ENCODE results near the gene LTBP1.

The LTBP1 gene

GRCh38 chr2:33278245-33278943 is 331.6 kb downstream of the LTBP1 start:
- Histone ChIP-seq H3K4me1 (ENCODE audit: control insufficient read depth, insufficient read depth, low read length) (no peaks in the 10 kb centered on the region), H3K9me3 (ENCODE audit: control insufficient read depth, insufficient read depth, low read length) (no peaks in the 10 kb centered on the region), H3K9ac (ENCODE audit: low read depth, low read length) (no peak overlapping the region), H3K27me3 (ENCODE audit: control insufficient read depth, insufficient read depth, low read length) (no peaks in the 10 kb centered on the region), H3K4me3 (ENCODE audit: low read depth, low read length) (no peak overlapping the region), H3K36me3 (ENCODE audit: control insufficient read depth, insufficient read depth, low read length) (no peaks in the 10 kb centered on the region), H3K27ac (ENCODE audit: low read depth, low read length) (no peak overlapping the region)

GRCh38 chr2:33284287-33284686 is 337.5 kb downstream of the LTBP1 start:
- no peaks in the 10 kb centered on the region for H3K27me3 ChIP-seq (ENCODE audit: control insufficient read depth, insufficient read depth, low read length)
- no peak overlapping the region for H3K4me3 ChIP-seq (ENCODE audit: low read depth, low read length)
- no peaks in the 10 kb centered on the region for H3K4me1 ChIP-seq (ENCODE audit: control insufficient read depth, insufficient read depth, low read length)
- H3K9me3 ChIP-seq (ENCODE audit: control insufficient read depth, insufficient read depth, low read length), result no peaks in the 10 kb centered on the region
- no peak overlapping the region for H3K27ac ChIP-seq (ENCODE audit: low read depth, low read length)
- H3K9ac ChIP-seq (ENCODE audit: low read depth, low read length), result no peak overlapping the region
- H3K36me3 ChIP-seq (ENCODE audit: control insufficient read depth, insufficient read depth, low read length), result no peaks in the 10 kb centered on the region

GRCh38 chr2:33287507-33288005 is 340.8 kb downstream of the LTBP1 start:
- no peaks in the 10 kb centered on the region for H3K9me3 ChIP-seq (ENCODE audit: control insufficient read depth, insufficient read depth, low read length)
- H3K4me1 ChIP-seq (ENCODE audit: control insufficient read depth, insufficient read depth, low read length), result peaks cover 7% of the 10 kb centered on the region; the same call in 1 of the 2 replicates
- H3K27me3 ChIP-seq (ENCODE audit: control insufficient read depth, insufficient read depth, low read length), result no peaks in the 10 kb centered on the region
- no peak overlapping the region for H3K9ac ChIP-seq (ENCODE audit: low read depth, low read length)
- H3K36me3 ChIP-seq (ENCODE audit: control insufficient read depth, insufficient read depth, low read length), result no peaks in the 10 kb centered on the region
- H3K4me3 ChIP-seq (ENCODE audit: low read depth, low read length), result no peak overlapping the region
- no peak overlapping the region for H3K27ac ChIP-seq (ENCODE audit: low read depth, low read length)

GRCh38 chr2:33288011-33288410 is 341.3 kb downstream of the LTBP1 start:
- Histone ChIP-seq H3K27me3 (ENCODE audit: control insufficient read depth, insufficient read depth, low read length) (no peaks in the 10 kb centered on the region), H3K9me3 (ENCODE audit: control insufficient read depth, insufficient read depth, low read length) (no peaks in the 10 kb centered on the region), H3K9ac (ENCODE audit: low read depth, low read length) (no peak overlapping the region), H3K4me3 (ENCODE audit: low read depth, low read length) (no peak overlapping the region), H3K27ac (ENCODE audit: low read depth, low read length) (no peak overlapping the region), H3K4me1 (ENCODE audit: control insufficient read depth, insufficient read depth, low read length) (peaks cover 11% of the 10 kb centered on the region), H3K36me3 (ENCODE audit: control insufficient read depth, insufficient read depth, low read length) (no peaks in the 10 kb centered on the region)

- H3K36me3 ChIP-seq (ENCODE audit: control insufficient read depth, insufficient read depth, low read length), result no peaks in the 10 kb centered on the region
- no peak overlapping the region for H3K9ac ChIP-seq (ENCODE audit: low read depth, low read length)
- no peaks in the 10 kb centered on the region for H3K9me3 ChIP-seq (ENCODE audit: control insufficient read depth, insufficient read depth, low read length)
- H3K4me3 ChIP-seq (ENCODE audit: low read depth, low read length), result no peak overlapping the region
- H3K27me3 ChIP-seq (ENCODE audit: control insufficient read depth, insufficient read depth, low read length), result no peaks in the 10 kb centered on the region
- peaks cover 18% of the 10 kb centered on the region for H3K4me1 ChIP-seq (ENCODE audit: control insufficient read depth, insufficient read depth, low read length)
- H3K27ac ChIP-seq (ENCODE audit: low read depth, low read length), result no peak overlapping the region
Measured at GRCh38 chr2:33289961-33290360, 343.2 kb downstream of the LTBP1 start.

GRCh38 chr2:33291278-33292013 is 344.7 kb downstream of the LTBP1 start:
- Histone ChIP-seq H3K27me3 (ENCODE audit: control insufficient read depth, insufficient read depth, low read length) (no peaks in the 10 kb centered on the region), H3K9ac (ENCODE audit: low read depth, low read length) (no peak overlapping the region), H3K9me3 (ENCODE audit: control insufficient read depth, insufficient read depth, low read length) (no peaks in the 10 kb centered on the region), H3K27ac (ENCODE audit: low read depth, low read length) (no peak overlapping the region), H3K36me3 (ENCODE audit: control insufficient read depth, insufficient read depth, low read length) (no peaks in the 10 kb centered on the region), H3K4me1 (ENCODE audit: control insufficient read depth, insufficient read depth, low read length) (peaks cover 18% of the 10 kb centered on the region), H3K4me3 (ENCODE audit: low read depth, low read length) (no peak overlapping the region)

GRCh38 chr2:33292063-33292462 is 345.3 kb downstream of the LTBP1 start:
- no peak overlapping the region for H3K4me3 ChIP-seq (ENCODE audit: low read depth, low read length)
- H3K27me3 ChIP-seq (ENCODE audit: control insufficient read depth, insufficient read depth, low read length), result no peaks in the 10 kb centered on the region
- no peaks in the 10 kb centered on the region for H3K36me3 ChIP-seq (ENCODE audit: control insufficient read depth, insufficient read depth, low read length)
- no peak overlapping the region for H3K9ac ChIP-seq (ENCODE audit: low read depth, low read length)
- H3K4me1 ChIP-seq (ENCODE audit: control insufficient read depth, insufficient read depth, low read length), result peaks cover 18% of the 10 kb centered on the region
- H3K9me3 ChIP-seq (ENCODE audit: control insufficient read depth, insufficient read depth, low read length), result no peaks in the 10 kb centered on the region
- no peak overlapping the region for H3K27ac ChIP-seq (ENCODE audit: low read depth, low read length)

GRCh38 chr2:33292981-33293595 is 346.3 kb downstream of the LTBP1 start:
- Histone ChIP-seq H3K27ac (ENCODE audit: low read depth, low read length) (no peak overlapping the region), H3K9me3 (ENCODE audit: control insufficient read depth, insufficient read depth, low read length) (no peaks in the 10 kb centered on the region), H3K27me3 (ENCODE audit: control insufficient read depth, insufficient read depth, low read length) (no peaks in the 10 kb centered on the region), H3K36me3 (ENCODE audit: control insufficient read depth, insufficient read depth, low read length) (no peaks in the 10 kb centered on the region), H3K4me3 (ENCODE audit: low read depth, low read length) (no peak overlapping the region), H3K9ac (ENCODE audit: low read depth, low read length) (no peak overlapping the region), H3K4me1 (ENCODE audit: control insufficient read depth, insufficient read depth, low read length) (peaks cover 18% of the 10 kb centered on the region)

- Histone ChIP-seq H3K27ac (ENCODE audit: low read depth, low read length) (no peak overlapping the region), H3K9ac (ENCODE audit: low read depth, low read length) (no peak overlapping the region), H3K4me1 (ENCODE audit: control insufficient read depth, insufficient read depth, low read length) (peaks cover 5% of the 10 kb centered on the region), H3K4me3 (ENCODE audit: low read depth, low read length) (no peak overlapping the region), H3K9me3 (ENCODE audit: control insufficient read depth, insufficient read depth, low read length) (no peaks in the 10 kb centered on the region), H3K36me3 (ENCODE audit: control insufficient read depth, insufficient read depth, low read length) (0 out of 2 replicates have a peak, but pooled peaks cover 6% of the 10 kb centered on the region), H3K27me3 (ENCODE audit: control insufficient read depth, insufficient read depth, low read length) (no peaks in the 10 kb centered on the region)
Measured at GRCh38 chr2:33298233-33298632, 351.5 kb downstream of the LTBP1 start.

GRCh38 chr2:33301355-33301754 is 354.6 kb downstream of the LTBP1 start:
- H3K9me3 ChIP-seq (ENCODE audit: control insufficient read depth, insufficient read depth, low read length), result no peaks in the 10 kb centered on the region
- no peak overlapping the region for H3K9ac ChIP-seq (ENCODE audit: low read depth, low read length)
- 0 out of 2 replicates have a peak, but pooled peaks cover 6% of the 10 kb centered on the region for H3K36me3 ChIP-seq (ENCODE audit: control insufficient read depth, insufficient read depth, low read length)
- no peaks in the 10 kb centered on the region for H3K4me1 ChIP-seq (ENCODE audit: control insufficient read depth, insufficient read depth, low read length)
- H3K4me3 ChIP-seq (ENCODE audit: low read depth, low read length), result no peak overlapping the region
- H3K27ac ChIP-seq (ENCODE audit: low read depth, low read length), result no peak overlapping the region
- no peaks in the 10 kb centered on the region for H3K27me3 ChIP-seq (ENCODE audit: control insufficient read depth, insufficient read depth, low read length)

- Histone ChIP-seq H3K27ac (ENCODE audit: low read depth, low read length) (no peak overlapping the region), H3K4me3 (ENCODE audit: low read depth, low read length) (no peak overlapping the region), H3K27me3 (ENCODE audit: control insufficient read depth, insufficient read depth, low read length) (no peaks in the 10 kb centered on the region), H3K36me3 (ENCODE audit: control insufficient read depth, insufficient read depth, low read length) (0 out of 2 replicates have a peak, but pooled peaks cover 6% of the 10 kb centered on the region), H3K9ac (ENCODE audit: low read depth, low read length) (no peak overlapping the region), H3K9me3 (ENCODE audit: control insufficient read depth, insufficient read depth, low read length) (no peaks in the 10 kb centered on the region), H3K4me1 (ENCODE audit: control insufficient read depth, insufficient read depth, low read length) (no peaks in the 10 kb centered on the region)
Measured at GRCh38 chr2:33302348-33302747, 355.6 kb downstream of the LTBP1 start.

All from HUES48 (cell line).